KMS-11 (cell line): ENCODE results near the gene TSC22D1.

ENCODE experiments used
- H2AFZ ChIP-seq: fragments of 200-600 bp; sonication (generic); 2 replicates; pipeline ENCODE4 v1.6.1; 2016; ENCODE audit warnings: antibody characterized with exemption, mixed run types, low read depth
- H3K27ac ChIP-seq: fragments of 200-600 bp; sonication (generic); 2 replicates; pipeline ENCODE4 v1.6.1; 2016; ENCODE audit warnings: mild to moderate bottlenecking, mixed run types
- H3K27me3 ChIP-seq: fragments of 200-600 bp; sonication (generic); 2 replicates; pipeline ENCODE4 v1.6.1; 2017; ENCODE audit warnings: mild to moderate bottlenecking, low read depth, mixed run types, moderate library complexity; ENCODE audit not compliant: insufficient read depth
- H3K36me3 ChIP-seq: fragments of 200-600 bp; sonication (generic); 2 replicates; pipeline ENCODE4 v1.6.1; 2017; ENCODE audit warnings: mild to moderate bottlenecking, mixed run types; ENCODE audit not compliant: insufficient read depth
- H3K4me1 ChIP-seq: fragments of 200-600 bp; sonication (generic); 2 replicates; pipeline ENCODE4 v1.6.1; 2016; ENCODE audit warnings: mild to moderate bottlenecking, low read depth, mixed run types; ENCODE audit not compliant: poor library complexity, severe bottlenecking
- H3K4me2 ChIP-seq: fragments of 200-600 bp; sonication (generic); 2 replicates; pipeline ENCODE4 v1.7.0; 2016; ENCODE audit warnings: mild to moderate bottlenecking, mixed run types
- H3K4me3 ChIP-seq: fragments of 200-600 bp; sonication (generic); IDR thresholded peaks from 2 replicates; pipeline ENCODE4 v1.6.1; 2017; ENCODE audit warnings: low read depth, low read length, mixed read lengths; ENCODE audit not compliant: insufficient read depth
- H3K79me2 ChIP-seq: fragments of 200-600 bp; sonication (generic); 2 replicates; pipeline ENCODE4 v1.6.1; 2016; ENCODE audit warnings: low read depth, mixed run types; ENCODE audit not compliant: insufficient read depth
- H3K9ac ChIP-seq: fragments of 200-600 bp; sonication (generic); 2 replicates; pipeline ENCODE4 v1.6.1; 2016; ENCODE audit warnings: mild to moderate bottlenecking, mixed run types
- H4K20me1 ChIP-seq: fragments of 200-600 bp; sonication (generic); 2 replicates; pipeline ENCODE4 v1.6.1; 2016; ENCODE audit warnings: mild to moderate bottlenecking, mixed run types; ENCODE audit not compliant: insufficient read depth
- TF ChIP-seq, protein P1 (sequence below): fragments of 200-600 bp; sonication (generic); conservative IDR thresholded peaks from 2 replicates; pipeline ENCODE4 v1.6.1; 2017; ENCODE audit warnings: low read depth, mild to moderate bottlenecking, antibody characterized with exemption, low read length, moderate library complexity, mixed read lengths

Gene TSC22D1

DNA sequence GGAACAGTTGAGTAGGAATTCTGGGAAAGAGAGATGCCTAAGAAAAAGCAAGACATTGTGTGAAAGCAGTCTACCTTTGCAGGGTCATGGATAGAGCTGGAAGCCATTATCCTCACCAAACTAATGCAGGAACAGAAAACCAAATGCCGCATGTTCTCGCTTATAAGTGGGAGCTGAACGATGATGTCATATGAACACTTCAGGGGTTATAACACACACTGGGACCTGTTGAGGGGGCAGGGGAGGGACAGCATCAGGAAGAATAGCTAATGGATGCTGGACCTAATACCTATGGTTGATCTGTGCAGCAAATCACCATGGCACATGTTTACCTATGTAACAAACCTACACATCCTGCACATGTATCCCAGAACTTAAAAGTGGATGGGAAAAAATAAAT is 69.9 kb downstream of the TSC22D1 start:
- no peak overlapping the region for H3K9ac ChIP-seq
- no peaks in the 10 kb centered on the region for H4K20me1 ChIP-seq
- H3K79me2 ChIP-seq, result no peaks in the 10 kb centered on the region
- H2AFZ ChIP-seq, result no peak overlapping the region
- no peak overlapping the region for H3K4me2 ChIP-seq
- TF ChIP-seq, protein P1, sequence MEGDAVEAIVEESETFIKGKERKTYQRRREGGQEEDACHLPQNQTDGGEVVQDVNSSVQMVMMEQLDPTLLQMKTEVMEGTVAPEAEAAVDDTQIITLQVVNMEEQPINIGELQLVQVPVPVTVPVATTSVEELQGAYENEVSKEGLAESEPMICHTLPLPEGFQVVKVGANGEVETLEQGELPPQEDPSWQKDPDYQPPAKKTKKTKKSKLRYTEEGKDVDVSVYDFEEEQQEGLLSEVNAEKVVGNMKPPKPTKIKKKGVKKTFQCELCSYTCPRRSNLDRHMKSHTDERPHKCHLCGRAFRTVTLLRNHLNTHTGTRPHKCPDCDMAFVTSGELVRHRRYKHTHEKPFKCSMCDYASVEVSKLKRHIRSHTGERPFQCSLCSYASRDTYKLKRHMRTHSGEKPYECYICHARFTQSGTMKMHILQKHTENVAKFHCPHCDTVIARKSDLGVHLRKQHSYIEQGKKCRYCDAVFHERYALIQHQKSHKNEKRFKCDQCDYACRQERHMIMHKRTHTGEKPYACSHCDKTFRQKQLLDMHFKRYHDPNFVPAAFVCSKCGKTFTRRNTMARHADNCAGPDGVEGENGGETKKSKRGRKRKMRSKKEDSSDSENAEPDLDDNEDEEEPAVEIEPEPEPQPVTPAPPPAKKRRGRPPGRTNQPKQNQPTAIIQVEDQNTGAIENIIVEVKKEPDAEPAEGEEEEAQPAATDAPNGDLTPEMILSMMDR, result no peak
- H3K36me3 ChIP-seq, result no peaks in the 10 kb centered on the region
- no peak overlapping the region for H3K27ac ChIP-seq
- no peaks in the 10 kb centered on the region for H3K27me3 ChIP-seq
- no peak overlapping the region for H3K4me3 ChIP-seq
- no peaks in the 10 kb centered on the region for H3K4me1 ChIP-seq

DNA sequence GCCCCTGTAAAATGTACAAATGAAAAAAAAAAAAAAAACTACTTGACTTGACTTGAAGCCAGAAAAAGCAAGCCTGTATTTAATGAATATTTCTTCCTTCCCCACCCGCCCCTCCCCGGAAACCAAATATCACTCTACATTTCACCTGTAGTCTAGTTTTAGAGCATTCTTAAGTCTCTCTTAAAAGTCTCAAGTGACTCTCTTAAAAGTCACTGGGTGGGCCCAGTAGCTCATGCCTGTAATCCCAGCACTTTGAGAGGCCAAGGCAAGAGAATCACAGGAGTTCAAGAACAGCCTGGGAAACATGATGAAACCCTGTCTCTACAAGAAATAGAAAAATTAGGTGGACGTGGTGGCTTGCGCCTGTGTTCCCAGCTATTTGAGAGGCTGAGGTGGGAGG is 72.0 kb downstream of the TSC22D1 start:
- Histone ChIP-seq H3K79me2 (no peaks in the 10 kb centered on the region), H3K36me3 (no peaks in the 10 kb centered on the region), H4K20me1 (no peaks in the 10 kb centered on the region), H3K27me3 (no peaks in the 10 kb centered on the region), H3K9ac (no peak overlapping the region), H2AFZ (no peak overlapping the region), H3K27ac (no peak overlapping the region), H3K4me1 (no peaks in the 10 kb centered on the region), H3K4me2 (no peak overlapping the region), H3K4me3 (no peak overlapping the region)
- TF ChIP-seq, protein P1, result no peak

DNA sequence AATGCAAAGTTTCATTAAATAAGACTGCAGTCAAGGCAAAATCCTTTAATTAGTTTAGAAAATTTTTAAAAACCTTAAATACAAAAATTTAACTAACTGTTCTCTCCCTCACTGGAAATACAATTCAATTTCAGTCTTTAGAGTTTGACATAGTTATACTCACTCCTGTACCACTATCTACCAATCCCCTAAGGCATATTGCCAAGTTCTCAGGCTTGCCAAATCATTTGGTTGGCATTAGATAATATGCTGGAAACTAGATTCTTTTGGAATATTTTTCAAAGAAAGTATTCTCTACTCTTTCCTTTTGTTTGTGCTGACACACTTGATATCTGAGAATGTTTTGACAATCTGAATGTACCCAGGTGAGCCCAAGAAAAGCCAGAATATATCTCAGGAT is 77.2 kb downstream of the TSC22D1 start:
- H3K79me2 ChIP-seq, result no peaks in the 10 kb centered on the region
- TF ChIP-seq, protein P1, result no peak

DNA sequence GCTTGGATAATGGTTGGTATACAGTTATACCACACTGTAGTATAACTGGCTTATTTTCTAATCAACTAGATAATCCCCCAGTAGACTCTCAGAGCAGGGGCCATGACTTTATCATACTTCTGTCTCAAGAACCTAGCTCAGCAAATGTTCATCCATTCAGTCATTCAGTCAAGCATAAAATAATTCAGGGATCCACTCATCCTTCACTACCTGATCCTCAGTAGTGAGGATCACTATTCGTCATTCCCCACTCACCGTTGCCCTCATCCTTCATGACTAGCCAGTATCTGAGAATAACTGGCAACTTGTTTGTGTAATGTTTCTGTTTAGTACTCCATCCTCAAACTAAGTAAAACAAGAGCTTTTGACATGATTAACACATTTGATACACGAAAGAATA is 77.6 kb downstream of the TSC22D1 start:
- Histone ChIP-seq H3K79me2 (no peaks in the 10 kb centered on the region), H2AFZ (no peak overlapping the region), H3K36me3 (no peaks in the 10 kb centered on the region), H3K27ac (no peak overlapping the region), H3K27me3 (no peaks in the 10 kb centered on the region), H4K20me1 (no peaks in the 10 kb centered on the region), H3K4me1 (peaks cover 22% of the 10 kb centered on the region), H3K9ac (no peak overlapping the region), H3K4me3 (no peak overlapping the region), H3K4me2 (no peak overlapping the region)
- TF ChIP-seq, protein P1, result no peak

More for the DNA sequence above, 77.2 kb downstream of the TSC22D1 start:
- Histone ChIP-seq H3K27me3 (no peaks in the 10 kb centered on the region), H4K20me1 (no peaks in the 10 kb centered on the region), H3K4me2 (no peak overlapping the region), H2AFZ (no peak overlapping the region), H3K4me1 (peaks cover 18% of the 10 kb centered on the region), H3K27ac (no peak overlapping the region), H3K36me3 (no peaks in the 10 kb centered on the region), H3K4me3 (no peak overlapping the region), H3K9ac (no peak overlapping the region)

DNA sequence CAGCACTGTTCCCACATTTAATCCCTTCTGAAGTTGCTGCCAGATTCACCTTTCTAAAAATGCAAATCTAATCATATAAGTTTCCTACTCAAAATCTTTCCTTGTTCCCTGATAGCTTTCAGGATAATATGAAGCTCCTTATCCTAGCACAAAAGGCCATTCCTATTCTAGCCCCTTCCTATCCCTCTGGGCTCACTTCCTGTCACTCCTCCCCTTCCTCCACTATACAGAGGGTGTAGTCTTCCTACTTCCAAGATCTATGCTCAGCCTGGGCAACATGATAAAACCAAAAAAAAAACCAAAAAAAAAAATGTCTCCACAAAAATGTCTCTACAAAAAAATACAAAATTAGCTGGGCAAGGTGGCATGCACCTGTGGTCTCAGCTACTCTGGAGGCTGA is 78.3 kb downstream of the TSC22D1 start:
- H3K27me3 ChIP-seq, result no peaks in the 10 kb centered on the region
- no peak overlapping the region for H3K4me3 ChIP-seq
- TF ChIP-seq, protein P1, result no peak
- H3K4me2 ChIP-seq, result no peak overlapping the region
- peaks cover 26% of the 10 kb centered on the region for H3K4me1 ChIP-seq
- H3K27ac ChIP-seq, result no peak overlapping the region
- H3K79me2 ChIP-seq, result no peaks in the 10 kb centered on the region
- no peaks in the 10 kb centered on the region for H3K36me3 ChIP-seq
- H3K9ac ChIP-seq, result no peak overlapping the region
- no peak overlapping the region for H2AFZ ChIP-seq
- no peaks in the 10 kb centered on the region for H4K20me1 ChIP-seq
